MV-4-11 (cell line): ENCODE results near the gene CFTR.
"Not testable (repeated sequence)": the region's sequence is repeated elsewhere in the genome, so short reads cannot be mapped to it uniquely, and the experiment has no call there.

ENCODE experiments used
- DNase-seq: peaks from one replicate; lab custom pipeline; 2025; lab: John Stamatoyannopoulos, UW

The CFTR gene

DNA sequence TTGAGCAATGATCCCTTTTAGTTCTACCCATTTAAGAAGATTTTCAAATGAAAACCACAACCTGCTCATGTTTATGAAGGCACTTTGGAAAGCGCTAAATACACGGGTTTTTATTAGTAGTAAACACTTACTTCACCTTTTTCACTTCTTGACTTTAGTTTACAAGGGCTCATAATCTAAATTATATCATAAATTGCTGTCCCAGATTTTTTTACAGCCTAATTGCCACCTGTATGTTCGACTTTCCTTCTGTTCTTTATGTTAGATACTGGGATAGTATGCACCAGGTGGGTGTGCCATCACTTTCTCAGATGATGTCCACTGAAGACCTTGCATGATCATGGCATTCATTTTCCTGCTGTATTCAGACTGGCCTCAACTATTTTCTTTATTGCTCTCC is 22.5 kb downstream of the CFTR start:
- DNase-seq = no peak

GRCh38 chr7:117505238-117505637 is 25.4 kb downstream of the CFTR start:
- no peak for DNase-seq

GRCh38 chr7:117508676-117509075 is 28.9 kb downstream of the CFTR start:
- DNase-seq = no peak

DNA sequence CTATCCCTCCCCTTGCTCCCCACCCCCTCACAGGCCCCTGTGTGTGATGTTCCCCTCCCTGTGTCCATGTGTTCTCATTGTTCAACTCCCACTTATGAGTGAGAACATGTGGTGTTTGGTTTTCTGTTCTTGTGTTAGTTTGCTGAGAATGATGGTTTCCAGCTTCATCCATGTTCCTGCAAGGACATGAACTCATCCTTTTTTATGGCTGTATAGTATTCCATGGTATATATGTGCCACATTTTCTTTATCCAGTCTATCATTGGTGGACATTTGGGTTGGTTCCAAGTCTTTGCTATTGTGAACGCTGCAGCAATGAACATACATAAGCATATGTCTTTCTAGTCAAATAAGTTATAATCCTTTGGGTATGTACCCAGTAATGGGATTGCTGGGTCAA is 37.4 kb downstream of the CFTR start:
- DNase-seq = not testable (repeated sequence)

- no peak for DNase-seq
Measured at GRCh38 chr7:117530390-117530789, 50.6 kb downstream of the CFTR start.

- DNase-seq = no peak
Measured at GRCh38 chr7:117531595-117532244, 51.9 kb downstream of the CFTR start.

DNA sequence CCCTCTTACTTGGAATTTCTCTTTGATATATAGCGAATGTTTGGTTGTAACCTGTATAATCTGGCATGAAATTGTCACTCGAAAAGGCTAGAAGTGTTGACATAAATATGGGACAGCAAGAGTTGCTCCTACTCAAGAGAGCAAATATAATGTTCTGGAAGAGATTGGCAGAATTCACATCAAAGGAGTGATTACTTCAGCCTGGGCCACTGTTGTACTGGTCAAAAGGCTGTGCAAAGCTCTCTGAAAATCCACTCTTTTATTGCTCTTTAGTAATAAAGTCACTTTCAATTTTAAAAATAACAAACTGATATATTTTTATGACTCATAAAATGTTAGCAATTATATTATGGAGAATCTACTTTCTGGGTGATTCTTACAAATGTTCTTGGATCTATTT is 58.2 kb downstream of the CFTR start:
- no peak for DNase-seq

- no peak for DNase-seq
Measured at GRCh38 chr7:117544061-117544460, 64.2 kb downstream of the CFTR start.

DNA sequence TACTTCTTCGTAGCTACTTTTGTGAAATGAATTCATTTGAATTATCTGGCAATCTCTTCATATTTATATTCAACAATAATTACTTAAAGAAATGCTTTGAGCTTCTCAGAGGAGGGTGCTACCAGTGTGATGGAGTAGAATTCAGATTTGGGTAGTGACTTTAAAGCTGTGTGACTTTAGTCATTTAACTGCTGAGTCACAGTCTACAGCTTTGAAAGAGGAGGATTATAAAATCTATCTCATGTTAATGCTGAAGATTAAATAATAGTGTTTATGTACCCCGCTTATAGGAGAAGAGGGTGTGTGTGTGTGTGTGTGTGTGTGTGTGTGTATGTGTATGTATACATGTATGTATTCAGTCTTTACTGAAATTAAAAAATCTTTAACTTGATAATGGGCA is 68.2 kb downstream of the CFTR start:
- no peak for DNase-seq

DNA sequence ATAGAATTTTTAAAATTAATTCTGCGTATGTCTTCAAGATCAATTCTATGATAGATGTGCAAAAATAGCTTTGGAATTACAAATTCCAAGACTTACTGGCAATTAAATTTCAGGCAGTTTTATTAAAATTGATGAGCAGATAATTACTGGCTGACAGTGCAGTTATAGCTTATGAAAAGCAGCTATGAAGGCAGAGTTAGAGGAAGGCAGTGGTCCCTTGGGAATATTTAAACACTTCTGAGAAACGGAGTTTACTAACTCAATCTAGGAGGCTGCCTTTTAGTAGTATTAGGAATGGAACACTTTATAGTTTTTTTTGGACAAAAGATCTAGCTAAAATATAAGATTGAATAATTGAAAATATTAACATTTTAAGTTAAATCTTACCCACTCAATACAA is 70.8 kb downstream of the CFTR start:
- DNase-seq = no peak

GRCh38 chr7:117552660-117553059 is 72.8 kb downstream of the CFTR start:
- DNase-seq = no peak

DNA sequence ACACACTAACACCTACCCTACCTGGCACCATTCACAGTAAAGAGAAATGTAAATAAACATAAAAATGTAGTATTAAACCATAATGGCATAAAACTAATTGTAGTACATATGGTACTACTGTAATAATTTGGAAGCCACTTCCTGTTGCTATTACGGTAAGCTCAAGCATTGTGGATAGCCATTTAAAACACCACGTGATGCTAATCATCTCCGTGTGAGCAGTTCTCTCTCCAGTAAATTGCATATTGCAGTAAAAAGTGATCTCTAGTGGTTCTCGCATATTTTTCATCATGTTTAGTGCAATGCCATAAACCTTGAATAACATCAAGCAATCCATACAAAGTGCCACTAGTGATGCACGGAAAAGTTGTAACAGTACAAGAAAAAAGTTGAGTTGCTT is 75.4 kb downstream of the CFTR start:
- no peak for DNase-seq

- DNase-seq = no peak
Measured at GRCh38 chr7:117559391-117559790, 79.6 kb downstream of the CFTR start.

DNA sequence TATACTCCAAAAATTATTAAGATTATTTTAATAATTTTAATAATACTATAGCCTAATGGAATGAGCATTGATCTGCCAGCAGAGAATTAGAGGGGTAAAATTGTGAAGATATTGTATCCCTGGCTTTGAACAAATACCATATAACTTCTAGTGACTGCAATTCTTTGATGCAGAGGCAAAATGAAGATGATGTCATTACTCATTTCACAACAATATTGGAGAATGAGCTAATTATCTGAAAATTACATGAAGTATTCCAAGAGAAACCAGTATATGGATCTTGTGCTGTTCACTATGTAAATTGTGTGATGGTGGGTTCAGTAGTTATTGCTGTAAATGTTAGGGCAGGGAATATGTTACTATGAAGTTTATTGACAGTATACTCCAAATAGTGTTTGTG is 80.2 kb downstream of the CFTR start:
- DNase-seq = no peak

GRCh38 chr7:117562759-117563158 is 82.9 kb downstream of the CFTR start:
- no peak for DNase-seq

- no peak for DNase-seq
Measured at GRCh38 chr7:117564080-117564479, 84.3 kb downstream of the CFTR start.

GRCh38 chr7:117564627-117565026 is 84.8 kb downstream of the CFTR start:
- DNase-seq = no peak

DNA sequence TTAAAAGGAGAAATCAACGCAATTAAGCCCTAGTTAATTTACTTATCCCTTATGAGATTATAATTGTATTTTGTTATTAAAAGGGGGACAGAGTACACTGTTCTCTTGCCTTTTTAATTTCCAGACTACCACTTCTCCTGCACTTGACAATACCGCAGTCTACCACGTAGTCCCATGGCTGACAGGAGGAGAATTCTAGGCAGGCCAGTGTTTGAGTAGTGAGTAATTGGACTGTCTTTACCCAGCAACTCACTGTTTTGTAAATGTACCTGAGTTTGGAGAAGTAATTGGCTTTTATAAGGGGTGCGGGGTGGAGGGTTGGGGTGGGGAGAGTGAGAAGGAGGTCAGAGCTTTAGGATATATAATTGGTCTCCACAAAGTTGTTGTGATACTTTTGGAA is 85.4 kb downstream of the CFTR start:
- no peak for DNase-seq

DNA sequence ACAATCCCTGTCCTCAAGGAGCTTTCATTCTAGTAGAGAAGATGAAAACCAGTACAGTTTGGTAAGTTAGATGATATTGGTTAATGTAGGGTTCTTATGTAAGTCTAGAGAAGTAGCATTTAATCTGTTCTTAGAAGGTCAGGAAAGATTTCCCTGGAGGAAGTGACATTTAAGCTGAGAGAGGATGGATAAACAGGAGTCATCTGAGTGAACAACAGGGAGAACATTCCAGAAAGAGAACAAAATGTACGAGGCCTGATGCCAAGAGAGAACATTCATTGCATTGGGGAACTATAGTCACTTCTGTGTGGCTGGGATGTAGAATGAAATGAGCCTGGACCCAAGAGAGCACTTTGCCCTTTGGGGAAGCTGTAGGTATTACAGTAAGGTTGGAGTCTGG is 88.0 kb downstream of the CFTR start:
- DNase-seq = no peak

DNA sequence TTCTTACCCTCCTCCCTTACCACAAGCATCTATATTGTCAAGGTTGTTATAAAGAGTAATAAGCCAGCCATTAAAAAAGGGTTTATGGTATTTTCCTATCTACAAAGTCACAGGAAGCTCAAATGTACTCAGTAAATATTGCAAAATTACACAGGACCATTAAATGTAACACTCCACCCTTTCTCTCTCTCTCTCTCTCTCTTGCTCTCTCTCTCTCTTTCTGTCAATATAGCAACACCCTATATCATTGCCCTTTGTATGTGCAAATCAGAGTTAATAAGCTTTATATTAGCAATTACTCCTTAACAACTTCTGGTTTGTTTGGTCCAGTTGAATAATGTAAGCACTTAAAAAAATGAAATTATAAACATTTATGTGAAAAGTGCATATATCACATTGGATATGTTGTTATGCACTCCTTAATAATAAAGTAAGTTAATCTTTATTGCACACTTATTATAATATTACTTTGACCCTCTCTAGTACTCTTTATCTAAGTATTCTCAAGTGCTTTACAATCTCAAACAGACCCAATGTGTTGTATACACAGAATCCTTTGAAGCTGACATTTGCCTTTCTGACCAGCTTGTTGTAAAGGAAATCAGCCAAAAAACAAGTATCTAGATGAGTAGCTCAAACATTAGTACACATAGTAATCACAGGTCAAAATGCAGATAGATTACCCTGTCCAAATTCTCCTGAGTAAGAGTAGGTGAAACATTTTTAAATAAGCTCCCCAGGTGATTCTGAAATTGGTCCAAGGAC is 93.2 kb downstream of the CFTR start:
- DNase-seq = no peak

DNA sequence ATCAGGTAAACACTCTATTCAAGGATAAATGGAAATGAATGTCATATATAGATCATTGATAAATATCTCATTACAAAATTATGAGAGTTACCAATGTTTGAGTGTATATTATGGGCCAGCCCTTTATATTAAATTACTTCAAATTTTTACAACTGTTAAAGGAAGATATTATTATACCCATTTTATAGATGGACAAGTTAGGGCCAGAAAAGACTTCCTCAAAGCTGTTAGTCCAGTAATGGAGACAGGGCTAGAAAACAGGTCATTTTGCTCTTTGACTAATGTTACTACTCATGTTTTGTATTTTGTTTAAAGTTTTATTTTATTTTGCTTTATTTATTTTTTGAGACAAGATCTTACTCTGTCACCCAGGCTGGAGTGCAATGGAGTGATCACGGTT is 101.6 kb downstream of the CFTR start:
- DNase-seq = no peak

DNA sequence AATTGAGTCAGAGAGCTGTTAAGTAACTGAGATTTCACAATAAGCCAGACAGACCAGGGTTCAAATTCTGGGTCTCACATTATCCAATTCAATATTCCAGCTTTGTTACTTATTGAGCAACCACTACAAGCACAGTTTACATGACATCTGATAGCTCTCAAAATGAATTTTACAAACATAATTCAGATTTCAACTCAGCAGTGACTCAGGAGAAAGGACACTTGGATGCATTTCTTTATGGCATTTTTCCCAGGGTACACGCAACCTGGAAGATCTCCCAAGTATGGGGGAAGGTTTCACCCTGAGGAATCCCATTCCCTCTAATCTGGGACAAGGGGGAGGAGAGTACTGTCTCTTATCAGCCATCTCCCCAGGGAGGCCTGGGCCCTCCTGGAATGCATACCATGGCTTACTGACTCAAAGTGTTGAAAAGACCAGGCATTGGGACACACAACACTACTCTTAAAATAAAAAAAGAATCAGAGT is 102.4 kb downstream of the CFTR start:
- no peak for DNase-seq

DNA sequence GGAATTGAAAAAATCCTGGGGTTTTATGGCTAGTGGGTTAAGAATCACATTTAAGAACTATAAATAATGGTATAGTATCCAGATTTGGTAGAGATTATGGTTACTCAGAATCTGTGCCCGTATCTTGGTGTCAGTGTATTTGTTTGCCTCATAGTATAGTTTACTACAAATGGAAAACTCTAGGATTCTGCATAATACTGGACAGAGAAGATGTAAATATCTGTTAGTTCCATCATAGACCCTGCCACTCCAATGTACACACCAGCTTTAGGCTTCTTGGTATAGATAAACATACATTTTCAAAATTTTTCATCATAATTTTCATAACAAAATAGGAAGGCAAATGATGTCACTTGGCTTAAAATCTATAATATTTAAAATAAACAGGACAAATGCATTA is 108.1 kb downstream of the CFTR start:
- DNase-seq = no peak

- no peak for DNase-seq
Measured at GRCh38 chr7:117588352-117588794, 108.5 kb downstream of the CFTR start.
